Activated CD4-positive, alpha-beta T cell treated with anti-CD3 and anti-CD28 coated beads, Interleukin-2, amount 10 ng/mL, durations not matched to agents 24 days and 14 days (primary cell): ENCODE results near the gene DDX43. TPM values are rescaled to one million over a fixed set of nuclear protein-coding genes. Genes with fewer than 3 reads are reported as not detected.

Experiments used
- DNase-seq: peaks from one replicate; pipeline ENCODE4 v3.0.0; 2022
- H3K27ac Mint-ChIP-seq: one replicate; pipeline ENCODE4 v1.8.0; 2022; ENCODE audit warnings: mild to moderate bottlenecking, mixed read lengths
- H3K27me3 Mint-ChIP-seq: one replicate; pipeline ENCODE4 v1.8.0; 2022; ENCODE audit warnings: mixed read lengths
- H3K36me3 Mint-ChIP-seq: one replicate; pipeline ENCODE4 v1.8.0; 2022; ENCODE audit warnings: low read depth, mild to moderate bottlenecking, mixed read lengths
- H3K4me1 Mint-ChIP-seq: one replicate; pipeline ENCODE4 v1.8.0; 2021; ENCODE audit warnings: mixed read lengths
- H3K4me3 Mint-ChIP-seq: one replicate; pipeline ENCODE4 v1.8.0; 2022; ENCODE audit warnings: mild to moderate bottlenecking, moderate library complexity, mixed read lengths
- H3K9me3 Mint-ChIP-seq: one replicate; pipeline ENCODE4 v1.8.0; 2021; ENCODE audit warnings: mixed read lengths
- intact Hi-C: fragments of 100-400 bp; cut with micrococcal nuclease; formaldehyde crosslinking; loops from one replicate; pipeline ENCODE4 v1.15.1; 2023
- total RNA-seq: library from RNA; stranded (reverse); gene quantifications from 2 replicates; pipeline ENCODE4 v1.2.3, GENCODE V29; 2022

DDX43 gene
- 0.26 and 0.69 TPM in 2 replicates for total RNA-seq

DNA sequence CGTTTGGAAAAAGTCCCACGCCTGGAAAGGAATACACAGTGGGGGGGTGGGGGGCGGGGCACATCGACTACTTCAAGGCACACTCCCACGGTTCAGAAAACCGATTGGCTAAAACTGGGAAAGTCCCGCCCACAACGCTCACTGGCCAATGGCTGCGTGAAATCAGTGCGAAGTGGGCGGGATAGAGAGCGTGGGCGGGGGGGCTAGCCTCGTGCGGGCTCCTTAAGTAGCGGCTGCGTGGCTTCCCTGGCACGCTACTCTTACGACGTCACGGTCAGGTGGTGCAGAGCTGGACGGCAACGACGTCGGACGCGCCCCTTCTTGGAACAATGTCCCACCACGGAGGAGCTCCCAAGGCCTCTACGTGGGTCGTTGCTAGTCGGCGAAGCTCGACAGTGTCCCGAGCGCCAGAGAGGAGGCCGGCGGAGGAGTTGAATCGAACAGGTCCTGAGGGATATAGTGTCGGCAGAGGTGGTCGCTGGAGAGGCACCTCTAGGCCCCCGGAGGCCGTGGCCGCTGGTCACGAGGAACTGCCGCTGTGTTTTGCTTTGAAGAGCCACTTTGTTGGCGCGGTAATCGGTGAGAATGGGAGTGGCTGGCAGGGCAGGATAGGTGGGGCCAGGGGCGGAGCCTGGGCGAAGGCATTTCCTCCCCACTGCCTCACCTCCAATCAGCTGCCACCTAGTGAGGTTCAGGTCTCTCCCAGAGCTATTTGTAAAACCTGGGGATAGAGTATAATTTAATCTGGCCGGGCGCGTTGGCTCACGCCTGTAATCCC is at the start of gene DDX43:
DDX43 (plus strand) TSS at position 252 of the 778 bp plus-strand sequence; CDS start at position 330, 78 bp downstream.
- Mint-ChIP-seq H3K27ac (peak within 1 kb of the TSS; percentile 88), H3K27me3 (no peaks in the 10 kb centered on the region), H3K36me3 (peaks cover 12% of the 10 kb centered on the region), H3K4me3 (peak within 1 kb of the TSS; percentile 75), H3K9me3 (peaks cover 3% of the 10 kb centered on the region), H3K4me1 (peaks cover 20% of the 10 kb centered on the region)
- peak; percentile 85 for DNase-seq
- intact Hi-C loops, result no loop called here

DNA sequence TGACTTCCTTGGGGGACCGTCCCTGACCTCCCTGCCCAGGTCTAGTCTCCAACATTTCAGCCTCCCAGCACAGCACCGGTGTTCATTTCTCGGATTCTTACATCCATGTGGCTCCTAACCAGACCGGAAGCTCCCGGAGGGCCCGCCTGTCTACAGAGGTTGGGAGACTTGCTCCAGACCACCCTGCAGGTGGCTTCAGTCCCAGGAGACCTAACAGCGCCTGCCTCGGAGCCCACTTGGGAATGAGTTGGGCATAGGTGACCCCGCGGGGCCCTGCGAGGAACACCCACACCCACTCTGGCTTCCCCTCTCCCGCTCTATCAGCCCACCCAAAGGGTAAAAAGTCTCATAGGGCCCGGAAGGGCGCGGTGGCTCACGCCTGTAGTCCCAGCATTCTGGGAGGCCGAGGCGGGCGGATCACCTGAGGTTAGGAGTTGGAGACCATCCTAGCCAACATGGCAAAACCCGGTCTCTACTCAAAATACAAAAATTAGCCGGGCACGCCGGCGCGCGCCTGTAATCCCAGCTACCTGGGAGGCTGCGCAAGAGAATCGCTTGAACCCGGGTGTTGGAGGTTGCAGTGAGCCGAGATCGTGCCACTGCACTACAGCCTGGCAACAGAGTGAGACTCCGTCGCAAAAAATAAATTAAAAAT is 46.0 kb upstream of the DDX43 start:
- H3K27me3 Mint-ChIP-seq, result peaks cover 52% of the 10 kb centered on the region
- H3K27ac Mint-ChIP-seq, result no peak overlapping the region
- intact Hi-C loops, result no loop called here
- H3K36me3 Mint-ChIP-seq, result no peaks in the 10 kb centered on the region
- no peaks in the 10 kb centered on the region for H3K9me3 Mint-ChIP-seq
- no peaks in the 10 kb centered on the region for H3K4me1 Mint-ChIP-seq
- H3K4me3 Mint-ChIP-seq, result no peak overlapping the region
- no peak for DNase-seq

DNA sequence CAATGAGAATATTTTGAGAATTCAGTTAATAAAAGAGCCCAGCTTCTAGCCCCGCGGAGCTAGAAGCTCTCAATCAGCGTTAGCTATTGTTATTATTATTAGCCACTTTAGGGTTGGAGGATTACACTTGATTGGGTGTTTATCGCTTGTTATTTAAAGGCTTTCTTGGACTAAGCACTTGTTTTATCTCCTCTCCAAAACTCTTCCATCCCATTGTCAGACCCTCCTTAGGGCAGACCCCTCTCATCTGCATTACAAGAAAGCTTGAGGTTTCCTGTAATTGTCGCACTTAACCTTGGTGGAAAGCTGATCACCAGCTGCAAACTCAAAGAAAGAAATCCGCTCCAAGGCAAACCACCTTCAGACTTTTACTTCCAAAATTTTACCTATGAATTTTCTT is 45.3 kb upstream of the DDX43 start:
- Mint-ChIP-seq H3K9me3 (no peaks in the 10 kb centered on the region), H3K36me3 (no peaks in the 10 kb centered on the region), H3K4me1 (no peaks in the 10 kb centered on the region), H3K4me3 (no peak overlapping the region), H3K27me3 (peaks cover 47% of the 10 kb centered on the region), H3K27ac (no peak overlapping the region)
- DNase-seq, result no peak
- intact Hi-C loops, result no loop called here

DNA sequence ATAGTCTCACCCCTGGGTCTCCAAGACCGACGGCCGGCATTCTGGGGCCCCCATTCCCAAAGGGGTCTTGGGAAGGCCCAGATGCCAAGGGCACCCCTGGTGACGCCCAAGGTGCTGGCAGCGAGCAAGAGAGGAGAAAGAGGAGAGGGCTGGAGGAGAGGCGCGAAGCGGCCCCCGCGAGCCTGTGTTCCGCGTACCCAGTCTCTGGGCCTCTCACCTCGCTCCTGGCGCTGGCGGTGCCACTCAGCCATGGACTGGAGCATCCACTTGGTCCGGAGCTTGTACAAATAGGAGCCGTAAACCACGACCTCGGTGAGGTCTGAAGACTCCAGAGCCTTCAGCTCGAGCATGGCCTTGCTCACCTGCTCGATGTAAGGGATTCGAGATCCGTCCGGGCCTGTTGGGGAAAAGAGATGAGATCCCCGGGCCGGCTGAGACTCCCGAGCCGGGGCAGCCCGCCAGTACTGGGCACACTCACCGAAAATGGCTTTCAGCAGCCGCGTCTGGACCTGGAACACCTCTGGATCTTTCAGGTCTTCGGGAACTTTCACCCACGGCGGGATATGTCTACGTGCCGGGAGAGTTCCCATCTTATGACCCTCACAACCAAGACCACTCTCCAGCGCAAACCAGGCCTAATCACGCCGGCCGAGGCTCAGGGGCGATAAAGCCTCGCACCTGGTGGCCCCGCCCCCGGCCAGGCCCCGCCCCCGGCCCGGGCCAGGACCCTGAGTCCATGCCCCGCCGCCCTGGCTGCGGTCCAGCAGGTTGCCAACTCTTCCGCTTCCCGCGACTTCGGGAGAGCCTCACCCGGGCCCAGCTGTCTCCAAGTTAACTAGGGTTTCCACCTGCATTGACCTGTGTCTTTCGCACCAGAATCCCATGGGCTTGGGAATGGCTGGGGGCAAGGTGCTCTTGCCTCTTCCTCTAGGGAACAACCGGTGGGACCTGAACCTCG is 40.7 kb upstream of the DDX43 start, which contains the start of gene DPPA5:
DPPA5 (minus strand) TSS at position 641 of the 958 bp plus-strand sequence; CDS start at position 590, 51 bp downstream.
- intact Hi-C loops, result no loop called here
- no peak within 1 kb of the TSS for H3K4me3 Mint-ChIP-seq
- peaks cover 26% of the 10 kb centered on the region for H3K27me3 Mint-ChIP-seq
- no peak for DNase-seq
- H3K9me3 Mint-ChIP-seq, result no peaks in the 10 kb centered on the region
- H3K27ac Mint-ChIP-seq, result no peak within 1 kb of the TSS
- H3K4me1 Mint-ChIP-seq, result no peaks in the 10 kb centered on the region
- H3K36me3 Mint-ChIP-seq, result no peaks in the 10 kb centered on the region

DNA sequence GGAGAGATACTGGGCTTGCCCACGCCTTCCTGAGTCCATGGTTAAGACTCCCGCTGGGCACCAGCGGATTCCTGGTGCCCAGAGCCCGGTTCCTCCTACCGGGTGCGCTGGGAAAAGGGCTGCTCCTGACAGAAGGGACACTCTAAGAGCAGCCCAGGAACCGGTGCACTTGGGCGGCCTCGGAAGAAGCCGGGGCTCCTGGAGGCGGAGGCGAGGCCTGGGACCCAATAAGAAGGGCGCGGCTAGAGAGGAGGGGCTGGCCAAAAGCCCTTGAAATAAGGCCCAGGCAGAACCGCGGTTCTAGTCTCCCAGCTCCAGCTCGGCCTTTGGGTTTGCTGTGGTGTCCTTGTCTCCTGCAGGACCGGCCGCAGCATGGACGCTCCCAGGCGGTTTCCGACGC is 32.3 kb upstream of the DDX43 start, which contains the start of gene KHDC3L:
KHDC3L (plus strand) TSS at position 301 of the 400 bp plus-strand sequence; CDS start at position 373, 72 bp downstream.
- intact Hi-C loops, result no loop called here
- Mint-ChIP-seq H3K27me3 (peaks cover 4% of the 10 kb centered on the region), H3K4me1 (no peaks in the 10 kb centered on the region), H3K36me3 (no peaks in the 10 kb centered on the region), H3K9me3 (no peaks in the 10 kb centered on the region), H3K4me3 (no peak within 1 kb of the TSS), H3K27ac (no peak within 1 kb of the TSS)
- no peak for DNase-seq

DNA sequence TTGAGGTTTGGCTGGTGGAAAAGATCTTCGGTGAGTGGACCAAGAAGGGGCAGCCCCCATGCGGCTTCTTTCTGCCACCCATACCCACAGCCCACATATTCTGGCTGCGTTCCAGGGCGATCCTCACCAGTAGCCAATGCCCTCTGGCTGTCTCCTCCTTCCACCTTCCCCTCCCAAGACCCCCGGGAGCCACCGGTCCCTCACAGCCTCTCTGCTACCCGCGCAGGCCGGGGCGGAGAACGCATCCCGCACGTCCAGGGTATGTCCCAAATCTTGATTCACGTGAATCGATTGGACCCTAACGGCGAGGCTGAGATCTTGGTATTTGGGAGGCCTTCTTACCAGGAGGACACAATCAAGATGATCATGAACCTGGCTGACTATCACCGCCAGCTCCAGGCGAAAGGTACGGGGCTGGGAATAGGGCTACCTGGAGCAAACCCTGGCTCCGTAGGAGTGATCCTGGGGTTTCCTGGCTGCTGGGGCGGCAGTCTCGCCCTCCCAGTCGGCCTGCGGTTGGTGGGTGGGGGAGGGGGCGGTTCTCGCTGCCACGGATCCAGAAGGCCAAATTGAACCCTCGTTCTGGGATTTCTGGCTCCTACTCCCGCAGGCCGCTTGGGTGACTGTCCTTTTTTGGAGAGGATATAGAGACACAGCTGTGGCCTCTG is 31.6 kb upstream of the DDX43 start:
- no peaks in the 10 kb centered on the region for H3K9me3 Mint-ChIP-seq
- peaks cover 2% of the 10 kb centered on the region for H3K27me3 Mint-ChIP-seq
- H3K4me3 Mint-ChIP-seq, result no peak overlapping the region
- DNase-seq, result no peak
- H3K36me3 Mint-ChIP-seq, result no peaks in the 10 kb centered on the region
- H3K4me1 Mint-ChIP-seq, result no peaks in the 10 kb centered on the region
- H3K27ac Mint-ChIP-seq, result no peak overlapping the region
- intact Hi-C loops, result no loop called here

DNA sequence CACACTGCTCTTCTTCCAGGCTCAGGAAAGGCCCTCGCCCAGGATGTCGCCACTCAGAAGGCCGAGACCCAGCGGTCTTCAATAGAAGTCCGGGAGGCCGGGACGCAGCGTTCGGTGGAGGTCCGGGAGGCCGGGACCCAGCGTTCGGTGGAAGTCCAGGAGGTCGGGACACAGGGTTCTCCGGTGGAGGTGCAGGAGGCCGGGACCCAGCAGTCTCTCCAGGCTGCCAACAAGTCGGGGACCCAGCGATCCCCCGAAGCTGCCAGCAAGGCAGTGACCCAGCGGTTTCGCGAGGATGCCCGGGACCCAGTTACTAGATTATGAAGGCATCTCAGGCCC is 31.1 kb upstream of the DDX43 start:
- no peak for DNase-seq
- Mint-ChIP-seq H3K4me3 (no peak overlapping the region), H3K9me3 (no peaks in the 10 kb centered on the region), H3K27ac (no peak overlapping the region), H3K27me3 (peaks cover 2% of the 10 kb centered on the region), H3K36me3 (no peaks in the 10 kb centered on the region), H3K4me1 (no peaks in the 10 kb centered on the region)
- intact Hi-C loops, result no loop called here

DNA sequence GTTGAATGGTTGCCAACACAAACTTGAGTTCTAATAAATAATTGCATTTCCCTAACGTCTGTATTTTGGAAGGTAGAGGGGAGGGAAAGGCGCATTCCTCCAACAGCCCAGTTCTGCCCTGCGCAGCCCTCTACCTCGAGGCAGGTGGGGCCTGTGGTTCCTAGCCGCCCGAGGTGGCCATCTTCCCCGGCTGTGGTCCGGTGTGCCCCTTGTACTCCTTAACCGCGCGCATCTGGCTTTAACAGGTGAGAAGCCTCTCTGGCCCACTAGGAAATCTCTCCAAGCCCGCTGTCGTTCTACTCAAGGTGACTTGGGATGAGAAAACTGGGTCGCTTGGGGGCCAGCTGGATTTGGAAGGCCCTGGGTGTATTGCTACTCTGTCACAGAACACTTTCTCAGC is 30.5 kb upstream of the DDX43 start:
- H3K27ac Mint-ChIP-seq, result no peak overlapping the region
- no peaks in the 10 kb centered on the region for H3K4me1 Mint-ChIP-seq
- H3K9me3 Mint-ChIP-seq, result no peaks in the 10 kb centered on the region
- H3K36me3 Mint-ChIP-seq, result no peaks in the 10 kb centered on the region
- H3K4me3 Mint-ChIP-seq, result no peak overlapping the region
- DNase-seq, result no peak
- H3K27me3 Mint-ChIP-seq, result peaks cover 2% of the 10 kb centered on the region
- intact Hi-C loops, result no loop called here

DNA sequence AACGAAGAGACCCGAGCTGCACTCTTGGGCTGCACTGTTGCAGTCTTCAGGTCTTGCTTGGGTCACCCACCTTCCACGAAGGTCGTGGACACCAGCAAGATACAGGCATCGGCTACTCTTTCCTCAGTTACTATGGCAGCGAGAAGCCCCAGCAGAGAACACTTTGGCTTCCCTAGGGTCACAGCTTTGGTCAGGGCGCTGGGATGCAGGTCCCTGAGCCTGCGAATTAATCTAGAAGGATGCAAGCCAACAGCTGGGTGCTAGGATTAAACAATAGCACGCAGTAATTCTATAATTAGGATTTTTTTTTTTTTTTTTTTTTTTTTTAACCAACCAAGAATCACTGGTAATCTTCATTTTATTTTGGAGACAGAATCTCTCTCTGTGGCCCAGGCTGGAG is 30.1 kb upstream of the DDX43 start:
- H3K4me1 Mint-ChIP-seq, result no peaks in the 10 kb centered on the region
- DNase-seq, result no peak
- H3K36me3 Mint-ChIP-seq, result no peaks in the 10 kb centered on the region
- no peak overlapping the region for H3K27ac Mint-ChIP-seq
- H3K27me3 Mint-ChIP-seq, result peaks cover 2% of the 10 kb centered on the region
- intact Hi-C loops, result no loop called here
- no peak overlapping the region for H3K4me3 Mint-ChIP-seq
- no peaks in the 10 kb centered on the region for H3K9me3 Mint-ChIP-seq

DNA sequence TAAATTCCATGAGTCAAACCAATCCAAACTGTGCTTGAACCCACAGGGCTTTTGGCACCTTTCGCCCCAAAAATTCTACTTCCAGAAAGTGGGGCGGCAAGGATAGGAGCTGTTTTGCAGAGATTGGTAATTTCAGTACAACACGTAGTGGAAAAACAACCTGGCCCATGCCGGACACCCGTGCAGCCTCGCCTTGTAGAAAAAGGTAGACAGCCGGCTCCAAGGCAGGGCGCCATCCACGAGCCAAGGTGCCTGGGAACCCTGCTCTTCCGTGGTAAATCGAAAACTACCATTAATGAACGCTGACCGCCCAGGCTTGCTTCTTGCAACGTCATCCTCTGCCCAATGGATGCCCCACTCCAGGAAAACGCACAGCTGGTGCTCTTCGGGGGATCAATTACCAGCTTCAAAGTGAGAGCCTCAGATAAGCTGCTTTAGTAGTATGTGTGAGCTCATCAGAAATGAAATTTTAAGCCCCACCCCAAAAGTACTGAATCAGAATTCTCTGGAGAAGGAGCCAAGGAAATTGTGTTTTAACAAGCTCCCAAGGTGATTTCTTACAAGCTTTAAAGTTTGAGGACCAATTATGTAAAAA is 26.8 kb upstream of the DDX43 start:
- Mint-ChIP-seq H3K4me3 (no peak overlapping the region), H3K27me3 (peaks cover 2% of the 10 kb centered on the region), H3K9me3 (no peaks in the 10 kb centered on the region), H3K27ac (no peak overlapping the region), H3K36me3 (no peaks in the 10 kb centered on the region), H3K4me1 (no peaks in the 10 kb centered on the region)
- DNase-seq, result no peak
- intact Hi-C loops, result no loop called here

DNA sequence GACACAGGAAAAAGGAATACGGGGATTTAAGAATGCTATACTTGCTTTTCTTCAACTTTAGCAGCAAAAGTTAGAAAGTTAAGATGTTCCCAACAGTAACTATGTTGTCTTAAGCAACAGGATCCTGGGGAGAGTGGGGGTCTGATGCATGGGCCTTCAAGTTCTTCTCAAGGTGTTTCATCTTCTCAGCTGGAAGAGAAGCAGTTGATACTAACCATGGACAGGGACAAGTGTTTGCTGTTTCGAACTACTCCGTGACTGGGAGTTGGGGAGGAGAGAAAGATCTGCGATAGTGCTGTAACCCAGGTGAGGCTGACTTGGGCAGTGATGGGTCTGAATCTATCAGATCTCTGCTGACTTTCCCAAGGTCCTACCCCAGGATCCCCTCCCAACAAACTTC is 26.0 kb upstream of the DDX43 start:
- Mint-ChIP-seq H3K27me3 (peaks cover 2% of the 10 kb centered on the region), H3K4me3 (no peak overlapping the region), H3K9me3 (no peaks in the 10 kb centered on the region), H3K27ac (no peak overlapping the region), H3K36me3 (no peaks in the 10 kb centered on the region), H3K4me1 (no peaks in the 10 kb centered on the region)
- intact Hi-C loops, result no loop called here
- DNase-seq, result no peak

DNA sequence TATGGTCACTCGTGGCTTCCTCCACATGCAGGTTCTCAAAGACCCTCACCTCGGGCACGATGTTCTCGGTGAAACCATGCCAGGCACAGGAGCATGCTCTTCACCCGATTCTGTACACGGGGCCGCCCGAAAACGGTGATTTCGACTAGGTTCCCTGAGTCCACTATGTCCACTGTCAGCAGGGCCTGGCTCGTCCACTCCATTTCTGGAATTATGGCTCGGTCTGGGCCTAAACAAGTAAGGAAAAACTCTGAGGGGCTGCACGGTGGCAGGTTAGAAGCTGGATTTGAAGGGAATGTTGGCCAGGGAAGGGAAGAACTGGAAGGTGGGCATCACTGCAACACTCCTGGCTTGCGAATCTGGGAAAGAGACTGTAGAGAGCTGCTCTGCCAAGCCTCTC is 25.5 kb upstream of the DDX43 start:
- Mint-ChIP-seq H3K4me1 (no peaks in the 10 kb centered on the region), H3K36me3 (no peaks in the 10 kb centered on the region), H3K27me3 (peaks cover 2% of the 10 kb centered on the region), H3K27ac (no peak overlapping the region), H3K4me3 (no peak overlapping the region), H3K9me3 (no peaks in the 10 kb centered on the region)
- intact Hi-C loops, result no loop called here
- DNase-seq, result no peak

DNA sequence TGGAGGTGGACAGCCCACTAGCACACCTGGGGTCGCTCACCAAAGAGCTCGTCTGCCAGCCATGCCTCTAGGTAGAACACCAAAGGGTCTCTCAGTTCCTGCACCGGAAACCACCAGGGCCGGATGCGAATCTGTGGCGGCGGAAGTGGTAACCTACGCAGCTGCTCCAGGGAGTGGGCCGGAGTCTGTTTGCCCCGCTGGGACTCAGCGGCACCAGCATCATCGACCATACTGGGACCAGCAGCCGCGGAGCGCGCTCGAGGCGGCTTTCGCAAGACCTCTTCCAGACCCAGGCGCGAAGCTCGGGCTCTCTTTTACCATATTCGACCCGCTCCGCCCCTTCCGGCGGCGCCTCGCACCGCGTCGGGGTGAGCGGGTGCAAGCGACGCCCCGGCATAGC is 25.1 kb upstream of the DDX43 start, which contains the start of gene OOEP:
OOEP (minus strand) TSS at position 335 of the 400 bp plus-strand sequence; CDS start at position 230, 105 bp downstream.
- Mint-ChIP-seq H3K27ac (no peak within 1 kb of the TSS), H3K4me3 (no peak within 1 kb of the TSS), H3K4me1 (no peaks in the 10 kb centered on the region), H3K27me3 (peaks cover 2% of the 10 kb centered on the region), H3K36me3 (no peaks in the 10 kb centered on the region), H3K9me3 (no peaks in the 10 kb centered on the region)
- intact Hi-C loops, result no loop called here
- no peak for DNase-seq
